ENCODE results near the gene SURF1. TPM values are rescaled to one million over a fixed set of nuclear protein-coding genes. Genes with fewer than 3 reads are reported as not detected.

SURF1 gene
- total and polyA plus RNA-seq, 9 of the 15 experiments (the other 6 are each of a cell fraction or from before 2014, with no cell fraction given) = 16.1 to 31.3 (median 20.9) TPM

GRCh38 chr9:133347985-133348717 lies 8.1 kb downstream of the SURF1 start, which contains the start of the genes MED22 and RPL7A (continued):
- TF ChIP-seq IRF9 (tag; IDR thresholded peaks at IDR 0.05) = 0 out of 2 replicates have a peak, but pooled peaks have one; percentile 40
- TF ChIP-seq TEAD4 (IDR thresholded peaks at IDR 0.05; ENCODE audit: low read length) = peak; percentile 58
- no peak for TF ChIP-seq TEAD4 (CRISPR knock-in tag; IDR thresholded peaks at IDR 0.05; ENCODE audit: borderline replicate concordance)

- Histone ChIP-seq H3K27ac (ENCODE audit: extremely low read depth, low read depth, low read length) (peak overlapping the region; percentile 98), H3K36me3 (ENCODE audit: control insufficient read depth, insufficient read depth, low read length) (peaks cover 77% of the 10 kb centered on the region), H3K4me2 (ENCODE audit: insufficient read depth, low read length) (peak overlapping the region; percentile 93), H3K27me3 (ENCODE audit: control insufficient read depth in 2 of 2, insufficient read depth in 2 of 2, low read length in 2 of 2) (no peaks in the 10 kb centered on the region), H3K9ac (ENCODE audit: insufficient read depth in 1 of 2, low read depth in 2 of 2, low read length in 2 of 2) (peak overlapping the region; percentile 100), H4K20me1 (replicated peaks; ENCODE audit: control insufficient read depth, insufficient read depth, low read length) (peaks cover 29% of the 10 kb centered on the region), H2AFZ (ENCODE audit: low read depth, low read length) (peak overlapping the region; percentile 79), H3K4me3 (peak overlapping the region; percentile 100), H3K4me1 (replicated peaks in 1 of 2; ENCODE audit: control insufficient read depth in 2 of 2, insufficient read depth in 2 of 2, low read length in 2 of 2) (peaks cover 16 to 33% of the 10 kb centered on the region in 2 experiments; a peak in 4 of 5 replicates), H3K9me1 (ENCODE audit: control insufficient read depth, insufficient read depth, low read length) (peaks cover 3% of the 10 kb centered on the region), H3K9me3 (replicated peaks; ENCODE audit: control insufficient read depth, insufficient read depth, low read depth, low read length) (no peaks in the 10 kb centered on the region), H3K79me2 (ENCODE audit: control insufficient read depth, insufficient read depth, low read length) (peaks cover 57% of the 10 kb centered on the region)
- POLR2A ChIA-PET = interaction anchor here (0.6 to 3.3 kb wide), 28 partner anchors 8 to 319 kb away, joined by 3 to 31 read pairs (median 4); partner anchors contain the start of genes SLC2A6, SURF1, SURF2 and SURF6
- BruUV-seq (replicated peaks) = no TSS peak
- in situ Hi-C loops (cut with MboI) = no loop called here
- WGBS (ENCODE audit: insufficient coverage, low coverage, missing lambda C conversion rate) = under 1% methylated on average over 26 of the region's 41 CpGs
- ATAC-seq (peak; percentile 71), FAIRE-seq (no peak), DNase-seq (ENCODE audit: extremely low read depth in 1 of 4, low spot score in 3 of 4) (peak in 3 of 4 experiments; percentile 61 to 83 (median 82))
- intact Hi-C loops (cut with micrococcal nuclease) = no loop called here
- CTCF ChIA-PET (ENCODE audit: low intra/inter-chr PET ratio) = no interaction called here
- no peak for TF ChIP-seq ZNF140 (CRISPR knock-in tag; IDR thresholded peaks at IDR 0.05)
- TF ChIP-seq ZFP30 (CRISPR knock-in tag; IDR thresholded peaks at IDR 0.05; ENCODE audit: borderline replicate concordance) = no peak
- no peak for TF ChIP-seq MBD1 (CRISPR knock-in tag; IDR thresholded peaks at IDR 0.05)
- TF ChIP-seq HOXB6 (CRISPR knock-in tag; IDR thresholded peaks at IDR 0.05; ENCODE audit: borderline replicate concordance) = no peak
- no peak for TF ChIP-seq HMBOX1 (IDR thresholded peaks at IDR 0.05)
- no peak for TF ChIP-seq MLX (CRISPR knock-in tag; conservative IDR thresholded peaks at IDR 0.05)
- TF ChIP-seq EP300 (IDR thresholded peaks at IDR 0.05; ENCODE audit: low read length) = no peak
- no peak for TF ChIP-seq MIER1 (IDR thresholded peaks at IDR 0.05; ENCODE audit: low read depth)
- no peak for TF ChIP-seq FOXK1 (CRISPR knock-in tag; IDR thresholded peaks at IDR 0.05; ENCODE audit: borderline replicate concordance)
- no peak for TF ChIP-seq SAFB (IDR thresholded peaks at IDR 0.05; ENCODE audit: borderline replicate concordance, low read depth, low read length)
- TF ChIP-seq HNRNPUL1 (IDR thresholded peaks at IDR 0.05; ENCODE audit: low read length) = no peak
- TF ChIP-seq ZNF175 (CRISPR knock-in tag; IDR thresholded peaks at IDR 0.05; ENCODE audit: low read depth) = no peak
- no peak for TF ChIP-seq NR2F6 (CRISPR knock-in tag; IDR thresholded peaks at IDR 0.05)
Observed at GRCh38 chr9:133347515-133347984, 8.7 kb downstream of the SURF1 start.
